Gastrocnemius medialis (tissue), 4 donors: ENCODE measurements around the gene ATF7IP2. TPM values are rescaled to one million over a fixed set of nuclear protein-coding genes. Genes with fewer than 3 reads are reported as not detected.

Source experiments
- ATAC-seq, 2 donors: fragments of 150-250 bp; one replicate each; pipeline ENCODE4 v1.9.1; 2016
- DNase-seq, 2 donors: peaks; one replicate each; pipeline ENCODE4 v3.0.0-alpha.2; 2019
- H3K27ac ChIP-seq, 4 donors: fragments of 200-600 bp; sonication (generic); 1 replicate in 1 of 4; 2 replicates in 3 of 4; pipeline ENCODE4 v1.5.1; 2016 to 2018; ENCODE audit warnings: mild to moderate bottlenecking in 2 of 4, moderate library complexity in 1 of 4
- H3K27me3 ChIP-seq, 3 donors: fragments of 200-600 bp; sonication (generic) in 2 of 3; 1 replicate in 1 of 3; 2 replicates in 2 of 3; pipeline versions ENCODE4 v1.5.1 to v1.6.0; 2016 to 2019; ENCODE audit warnings: mild to moderate bottlenecking in 1 of 3, moderate library complexity in 1 of 3
- H3K36me3 ChIP-seq, 2 donors: fragments of 200-600 bp; sonication (generic) in 1 of 2; one replicate each; pipeline ENCODE4 v1.5.1; 2017 to 2018
- H3K4me1 ChIP-seq, 2 donors: fragments of 200-600 bp; sonication (generic) in 1 of 2; one replicate each; pipeline ENCODE4 v1.5.1; 2016 to 2017; ENCODE audit warnings: mild to moderate bottlenecking in 2 of 2
- H3K4me3 ChIP-seq, 4 donors: fragments of 200-600 bp; sonication (generic) in 3 of 4; 1 replicate in 1 of 4; 2 replicates in 3 of 4; pipeline ENCODE4 v1.5.1; 2016 to 2019; ENCODE audit warnings: mild to moderate bottlenecking in 2 of 4
- H3K9me3 ChIP-seq, 3 donors: fragments of 200-600 bp; sonication (generic) in 2 of 3; 1 replicate in 1 of 3; 2 replicates in 2 of 3; pipeline ENCODE4 v1.5.1; 2016 to 2019
- POLR2A ChIP-seq, 2 donors: fragments of 450-650 bp; IDR thresholded peaks; one replicate each; pipeline ENCODE4 v1.6.1; 2017; ENCODE audit warnings: antibody characterized with exemption in 2 of 2, mild to moderate bottlenecking in 2 of 2, moderate library complexity in 2 of 2
- in situ Hi-C, 4 donors: fragments of 200-750 bp; cut with MboI; loops; one replicate each; pipeline versions ENCODE4 v1.15.0 to v1.8.0; 2017; ENCODE audit warnings: low sequenced_read_pairs in 4 of 4
- intact Hi-C: fragments of 100-400 bp; cut with DNase I; formaldehyde crosslinking; loops from one replicate; pipeline ENCODE4 v1.15.1; 2023; ENCODE audit warnings: low total_unique reads
- total RNA-seq, 4 donors: library from RNA; depleted of rRNA; stranded (reverse); fragments of >200 nt; gene quantifications; one replicate each; pipeline versions ENCODE4 v1.1.0 to v1.2.3, GENCODE V29; 2016
- TF ChIP-seq, protein P1 (sequence below), 5 experiments: fragments of 450-650 bp in 3 of 5; fragments of 200-600 bp in 2 of 5; sonication (generic) in 2 of 5; IDR thresholded peaks in 4 of 5; conservative IDR thresholded peaks in 1 of 5; 1 replicate in 4 of 5; 2 replicates in 1 of 5; pipeline ENCODE4 v1.5.1; 2016 to 2019; ENCODE audit warnings: antibody characterized with exemption in 5 of 5, mild to moderate bottlenecking in 3 of 5, moderate library complexity in 3 of 5

The ATF7IP2 gene
- total RNA-seq, 4 donors from 2014 or later, result 0.73 to 2.5 (median 1.3) TPM

DNA sequence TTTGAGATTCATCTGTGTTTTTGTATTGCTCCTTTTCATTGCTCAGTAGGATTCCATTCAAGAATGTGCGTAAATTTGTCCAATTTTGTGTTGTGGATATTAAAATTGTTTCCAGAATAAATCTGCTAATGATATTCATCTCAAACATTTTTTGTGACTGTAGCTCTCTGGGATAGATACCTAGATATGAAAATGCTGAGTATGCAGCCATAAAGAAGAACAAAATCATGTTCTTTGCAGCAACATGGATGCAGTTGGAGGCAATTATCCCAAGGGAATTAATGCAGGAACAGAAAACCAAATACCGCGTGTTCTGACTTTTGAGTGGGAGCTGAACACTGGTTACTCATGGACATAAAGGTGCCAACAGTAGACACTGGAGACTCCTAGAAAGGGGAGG, 40.2 kb upstream of the ATF7IP2 start:
- intact Hi-C loops, result no loop called here
- Histone ChIP-seq H3K4me1 (no peaks in the 10 kb centered on the region), H3K4me3 (no peak overlapping the region), H3K27me3 (no peaks in the 10 kb centered on the region), H3K27ac (no peak overlapping the region), H3K9me3 (no peaks in the 10 kb centered on the region), H3K36me3 (no peaks in the 10 kb centered on the region)
- TF ChIP-seq, protein P1, sequence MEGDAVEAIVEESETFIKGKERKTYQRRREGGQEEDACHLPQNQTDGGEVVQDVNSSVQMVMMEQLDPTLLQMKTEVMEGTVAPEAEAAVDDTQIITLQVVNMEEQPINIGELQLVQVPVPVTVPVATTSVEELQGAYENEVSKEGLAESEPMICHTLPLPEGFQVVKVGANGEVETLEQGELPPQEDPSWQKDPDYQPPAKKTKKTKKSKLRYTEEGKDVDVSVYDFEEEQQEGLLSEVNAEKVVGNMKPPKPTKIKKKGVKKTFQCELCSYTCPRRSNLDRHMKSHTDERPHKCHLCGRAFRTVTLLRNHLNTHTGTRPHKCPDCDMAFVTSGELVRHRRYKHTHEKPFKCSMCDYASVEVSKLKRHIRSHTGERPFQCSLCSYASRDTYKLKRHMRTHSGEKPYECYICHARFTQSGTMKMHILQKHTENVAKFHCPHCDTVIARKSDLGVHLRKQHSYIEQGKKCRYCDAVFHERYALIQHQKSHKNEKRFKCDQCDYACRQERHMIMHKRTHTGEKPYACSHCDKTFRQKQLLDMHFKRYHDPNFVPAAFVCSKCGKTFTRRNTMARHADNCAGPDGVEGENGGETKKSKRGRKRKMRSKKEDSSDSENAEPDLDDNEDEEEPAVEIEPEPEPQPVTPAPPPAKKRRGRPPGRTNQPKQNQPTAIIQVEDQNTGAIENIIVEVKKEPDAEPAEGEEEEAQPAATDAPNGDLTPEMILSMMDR (IDR thresholded peaks at IDR 0.05 in 4 of 5, conservative IDR thresholded peaks at IDR 0.05 in 1 of 5), result no peak
- no peak for TF ChIP-seq POLR2A (IDR thresholded peaks at IDR 0.05)
- ATAC-seq, result no peak
- DNase-seq, result no peak
- in situ Hi-C loops, result no loop called here

DNA sequence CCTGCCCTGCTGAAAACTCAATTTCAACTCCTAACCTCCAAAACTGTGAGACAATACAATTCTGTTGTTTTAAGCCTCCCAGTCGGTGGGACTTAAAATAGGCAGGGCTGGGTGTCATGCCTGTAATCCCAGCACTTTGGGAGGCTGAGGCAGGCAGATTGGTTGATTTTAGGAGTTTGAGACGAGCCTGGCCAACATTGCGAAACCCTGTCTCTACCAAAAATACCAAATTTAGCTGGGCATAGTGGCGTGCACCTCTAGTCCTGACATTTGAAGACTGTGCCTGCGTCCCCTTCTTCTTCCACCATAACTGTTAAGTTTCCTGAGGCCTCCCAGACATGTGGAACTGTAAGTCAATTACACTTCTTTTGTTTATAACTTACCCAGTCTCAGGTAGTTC, 36.0 kb upstream of the ATF7IP2 start:
- Histone ChIP-seq H3K9me3 (no peaks in the 10 kb centered on the region), H3K4me3 (no peak overlapping the region), H3K4me1 (no peaks in the 10 kb centered on the region), H3K27ac (no peak overlapping the region), H3K36me3 (no peaks in the 10 kb centered on the region), H3K27me3 (no peaks in the 10 kb centered on the region)
- DNase-seq, result no peak
- intact Hi-C loops, result no loop called here
- ATAC-seq, result no peak
- TF ChIP-seq, protein P1 (IDR thresholded peaks at IDR 0.05 in 4 of 5, conservative IDR thresholded peaks at IDR 0.05 in 1 of 5), result no peak
- no peak for TF ChIP-seq POLR2A (IDR thresholded peaks at IDR 0.05)
- in situ Hi-C loops, result no loop called here

DNA sequence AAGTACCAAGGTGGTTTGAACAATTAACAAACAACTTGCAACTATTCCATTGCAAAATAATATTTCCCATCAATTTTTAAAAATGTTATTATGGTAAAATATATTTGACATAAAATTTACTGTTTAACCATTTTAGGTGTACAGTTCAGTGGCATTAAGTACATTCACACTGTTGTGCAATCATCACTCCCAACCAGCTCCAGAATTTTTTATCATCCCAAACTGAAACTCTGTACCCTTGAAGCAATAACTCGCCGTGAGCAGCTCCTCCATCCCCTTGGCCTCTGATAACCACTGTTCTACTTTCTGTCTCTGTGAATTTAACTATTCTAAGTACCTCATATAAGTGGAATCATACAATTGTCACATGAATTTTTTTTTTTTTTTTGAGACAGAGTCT, 33.6 kb upstream of the ATF7IP2 start:
- intact Hi-C loops, result no loop called here
- DNase-seq (no peak), ATAC-seq (no peak)
- no peak for TF ChIP-seq POLR2A (IDR thresholded peaks at IDR 0.05)
- TF ChIP-seq, protein P1 (IDR thresholded peaks at IDR 0.05 in 4 of 5, conservative IDR thresholded peaks at IDR 0.05 in 1 of 5), result no peak
- no peaks in the 10 kb centered on the region for H3K27me3 ChIP-seq
- no peak overlapping the region for H3K4me3 ChIP-seq
- in situ Hi-C loops, result no loop called here
- H3K9me3 ChIP-seq, result no peaks in the 10 kb centered on the region
- no peak overlapping the region for H3K27ac ChIP-seq
- no peaks in the 10 kb centered on the region for H3K4me1 ChIP-seq
- no peaks in the 10 kb centered on the region for H3K36me3 ChIP-seq

DNA sequence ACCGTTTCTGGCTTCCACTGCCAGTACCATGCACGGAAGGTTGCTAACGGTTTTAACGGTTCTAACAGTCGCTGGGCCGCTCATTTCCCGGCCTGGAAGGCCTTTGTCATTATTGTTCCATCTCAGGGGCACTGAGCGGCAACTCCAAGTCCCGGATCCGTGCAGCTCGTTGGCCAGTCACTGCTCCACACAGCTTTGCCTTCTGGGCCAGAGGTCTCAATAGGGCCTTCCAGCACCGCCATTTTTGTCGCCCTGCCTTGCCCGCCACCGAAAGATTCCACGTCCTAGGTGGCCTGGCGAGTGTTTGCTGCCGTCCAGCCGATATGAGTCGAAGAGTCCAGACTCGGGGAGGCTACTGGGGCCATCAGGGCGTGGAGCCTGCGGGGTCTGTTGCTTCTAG, 30.3 kb upstream of the ATF7IP2 start:
- TF ChIP-seq, protein P1 (IDR thresholded peaks at IDR 0.05 in 4 of 5, conservative IDR thresholded peaks at IDR 0.05 in 1 of 5), result no peak
- TF ChIP-seq POLR2A (IDR thresholded peaks at IDR 0.05), result no peak
- in situ Hi-C loops, result no loop called here
- no peak for ATAC-seq

More for the DNA sequence above, 30.3 kb upstream of the ATF7IP2 start:
- Histone ChIP-seq H3K27me3 (no peaks in the 10 kb centered on the region), H3K27ac (no peak overlapping the region), H3K9me3 (no peaks in the 10 kb centered on the region), H3K4me3 (no peak overlapping the region), H3K4me1 (no peaks in the 10 kb centered on the region), H3K36me3 (no peaks in the 10 kb centered on the region)
- no peak for DNase-seq
- intact Hi-C loops, result no loop called here
